Measurements from ENCODE around the gene ZBTB22.
A peak's percentile ranks its signal among the peaks of the same experiment; 100 is the strongest.
"Not testable (repeated sequence)": the region's sequence is repeated elsewhere in the genome, so short reads cannot be mapped to it uniquely, and the experiment has no call there.

The ZBTB22 gene

GRCh38 chr6:33343953-33344611 lies 26.5 kb upstream of the ZBTB22 start:
- Histone ChIP-seq H3K36me3 (ENCODE audit: insufficient read depth, low read length) (no peaks in the 10 kb centered on the region), H3K4me1 (ENCODE audit: insufficient read depth, low read length) (peaks cover 5% of the 10 kb centered on the region; the same call in 1 of the 2 replicates), H3K9me3 (ENCODE audit: control insufficient read depth, insufficient read depth, low read length) (no peaks in the 10 kb centered on the region), H3K9ac (ENCODE audit: low read depth, low read length) (no peak overlapping the region)

- not testable (repeated sequence) for H3K9ac ChIP-seq (ENCODE audit: low read depth, low read length); H3K36me3 ChIP-seq (ENCODE audit: insufficient read depth, low read length); H3K4me1 ChIP-seq (ENCODE audit: insufficient read depth, low read length); H3K9me3 ChIP-seq (ENCODE audit: control insufficient read depth, insufficient read depth, low read length)
Observed at GRCh38 chr6:33343606-33343952, 26.0 kb upstream of the ZBTB22 start.

- Histone ChIP-seq H3K9ac (ENCODE audit: low read depth, low read length) (no peak overlapping the region), H3K36me3 (ENCODE audit: insufficient read depth, low read length) (no peaks in the 10 kb centered on the region), H3K9me3 (ENCODE audit: control insufficient read depth, insufficient read depth, low read length) (no peaks in the 10 kb centered on the region), H3K4me1 (ENCODE audit: insufficient read depth, low read length) (no peaks in the 10 kb centered on the region)
Observed at GRCh38 chr6:33339193-33339592, 21.6 kb upstream of the ZBTB22 start.

GRCh38 chr6:33336495-33336894 lies 19.0 kb upstream of the ZBTB22 start:
- no peaks in the 10 kb centered on the region for H3K4me1 ChIP-seq (ENCODE audit: insufficient read depth, low read length)
- no peaks in the 10 kb centered on the region for H3K9me3 ChIP-seq (ENCODE audit: control insufficient read depth, insufficient read depth, low read length)
- H3K36me3 ChIP-seq (ENCODE audit: insufficient read depth, low read length): no peaks in the 10 kb centered on the region
- H3K9ac ChIP-seq (ENCODE audit: low read depth, low read length): no peak overlapping the region

GRCh38 chr6:33335916-33336315 lies 18.4 kb upstream of the ZBTB22 start:
- H3K36me3 ChIP-seq (ENCODE audit: insufficient read depth, low read length): no peaks in the 10 kb centered on the region
- H3K4me1 ChIP-seq (ENCODE audit: insufficient read depth, low read length): no peaks in the 10 kb centered on the region
- H3K9ac ChIP-seq (ENCODE audit: low read depth, low read length): no peak overlapping the region
- no peaks in the 10 kb centered on the region for H3K9me3 ChIP-seq (ENCODE audit: control insufficient read depth, insufficient read depth, low read length)

- no peaks in the 10 kb centered on the region for H3K9me3 ChIP-seq (ENCODE audit: control insufficient read depth, insufficient read depth, low read length)
- H3K9ac ChIP-seq (ENCODE audit: low read depth, low read length): no peak overlapping the region
- H3K36me3 ChIP-seq (ENCODE audit: insufficient read depth, low read length): no peaks in the 10 kb centered on the region
- H3K4me1 ChIP-seq (ENCODE audit: insufficient read depth, low read length): no peaks in the 10 kb centered on the region
Observed at GRCh38 chr6:33333666-33334065, 16.1 kb upstream of the ZBTB22 start.

- H3K9ac ChIP-seq (ENCODE audit: low read depth, low read length): no peak overlapping the region
- H3K36me3 ChIP-seq (ENCODE audit: insufficient read depth, low read length): no peaks in the 10 kb centered on the region
- no peaks in the 10 kb centered on the region for H3K4me1 ChIP-seq (ENCODE audit: insufficient read depth, low read length)
- H3K9me3 ChIP-seq (ENCODE audit: control insufficient read depth, insufficient read depth, low read length): no peaks in the 10 kb centered on the region
Observed at GRCh38 chr6:33330736-33331135, 13.2 kb upstream of the ZBTB22 start.

- no peaks in the 10 kb centered on the region for H3K36me3 ChIP-seq (ENCODE audit: insufficient read depth, low read length)
Observed at GRCh38 chr6:33329058-33329457, 11.5 kb upstream of the ZBTB22 start.

GRCh38 chr6:33324125-33324524 lies 6.6 kb upstream of the ZBTB22 start:
- Histone ChIP-seq H3K9ac (ENCODE audit: low read depth, low read length) (peak overlapping the region; percentile 79; the same call in 1 of the 2 replicates), H3K36me3 (ENCODE audit: insufficient read depth, low read length) (peaks cover 20% of the 10 kb centered on the region), H3K4me1 (ENCODE audit: insufficient read depth, low read length) (peaks cover 7% of the 10 kb centered on the region; the same call in 1 of the 2 replicates), H3K9me3 (ENCODE audit: control insufficient read depth, insufficient read depth, low read length) (no peaks in the 10 kb centered on the region)

More at GRCh38 chr6:33329058-33329457, 11.5 kb upstream of the ZBTB22 start:
- no peak overlapping the region for H3K9ac ChIP-seq (ENCODE audit: low read depth, low read length)
- no peaks in the 10 kb centered on the region for H3K9me3 ChIP-seq (ENCODE audit: control insufficient read depth, insufficient read depth, low read length)
- no peaks in the 10 kb centered on the region for H3K4me1 ChIP-seq (ENCODE audit: insufficient read depth, low read length)

GRCh38 chr6:33323623-33323948 lies 6.0 kb upstream of the ZBTB22 start:
- H3K9me3 ChIP-seq (ENCODE audit: control insufficient read depth, insufficient read depth, low read length): no peaks in the 10 kb centered on the region
- H3K36me3 ChIP-seq (ENCODE audit: insufficient read depth, low read length): peaks cover 20% of the 10 kb centered on the region
- peak overlapping the region; percentile 79 for H3K9ac ChIP-seq (ENCODE audit: low read depth, low read length)
- H3K4me1 ChIP-seq (ENCODE audit: insufficient read depth, low read length): peaks cover 9% of the 10 kb centered on the region; the same call in 1 of the 2 replicates

- Histone ChIP-seq H3K4me1 (ENCODE audit: insufficient read depth, low read length) (peaks cover 15% of the 10 kb centered on the region; the same call in 1 of the 2 replicates), H3K36me3 (ENCODE audit: insufficient read depth, low read length) (peaks cover 20% of the 10 kb centered on the region)
Observed at GRCh38 chr6:33321227-33321626, 3.7 kb upstream of the ZBTB22 start.

GRCh38 chr6:33320315-33321181 lies 3.0 kb upstream of the ZBTB22 start:
- peaks cover 20% of the 10 kb centered on the region for H3K36me3 ChIP-seq (ENCODE audit: insufficient read depth, low read length)
- no peaks in the 10 kb centered on the region for H3K9me3 ChIP-seq (ENCODE audit: control insufficient read depth, insufficient read depth, low read length)
- peaks cover 16% of the 10 kb centered on the region; the same call in 1 of the 2 replicates for H3K4me1 ChIP-seq (ENCODE audit: insufficient read depth, low read length)
- H3K9ac ChIP-seq (ENCODE audit: low read depth, low read length): no peak overlapping the region

More at GRCh38 chr6:33321227-33321626, 3.7 kb upstream of the ZBTB22 start:
- Histone ChIP-seq H3K9me3 (ENCODE audit: control insufficient read depth, insufficient read depth, low read length) (no peaks in the 10 kb centered on the region), H3K9ac (ENCODE audit: low read depth, low read length) (no peak overlapping the region)

GRCh38 chr6:33319939-33320314 lies 2.4 kb upstream of the ZBTB22 start:
- Histone ChIP-seq H3K4me1 (ENCODE audit: insufficient read depth, low read length) (peaks cover 20% of the 10 kb centered on the region; the same call in 1 of the 2 replicates), H3K36me3 (ENCODE audit: insufficient read depth, low read length) (peaks cover 20% of the 10 kb centered on the region), H3K9me3 (ENCODE audit: control insufficient read depth, insufficient read depth, low read length) (no peaks in the 10 kb centered on the region), H3K9ac (ENCODE audit: low read depth, low read length) (no peak overlapping the region)

- peaks cover 20% of the 10 kb centered on the region for H3K36me3 ChIP-seq (ENCODE audit: insufficient read depth, low read length)
- H3K9me3 ChIP-seq (ENCODE audit: control insufficient read depth, insufficient read depth, low read length): no peaks in the 10 kb centered on the region
- H3K9ac ChIP-seq (ENCODE audit: low read depth, low read length): peak overlapping the region; percentile 95; the same call in 1 of the 2 replicates
- H3K4me1 ChIP-seq (ENCODE audit: insufficient read depth, low read length): peaks cover 20% of the 10 kb centered on the region; the same call in 1 of the 2 replicates
Observed at GRCh38 chr6:33318426-33319073, 1.0 kb upstream of the ZBTB22 start.

- Histone ChIP-seq H3K9ac (ENCODE audit: low read depth, low read length) (peak overlapping the region; percentile 46; the same call in 1 of the 2 replicates), H3K36me3 (ENCODE audit: insufficient read depth, low read length) (peaks cover 20% of the 10 kb centered on the region), H3K9me3 (ENCODE audit: control insufficient read depth, insufficient read depth, low read length) (no peaks in the 10 kb centered on the region), H3K4me1 (ENCODE audit: insufficient read depth, low read length) (peaks cover 20% of the 10 kb centered on the region; the same call in 1 of the 2 replicates)
Observed at GRCh38 chr6:33317419-33317668, 200 bp downstream of the ZBTB22 start.

Data from ES-I3 (cell line).